NK-92 treated with Interleukin-12 subunit alpha and Interleukin-12 subunit beta, amount 100 ng/mL, for 24 hours (cell line): ENCODE results near the gene TEX53.
A peak's percentile ranks its signal among the peaks of the same experiment; 100 is the strongest.

Experiments used
- DNase-seq: peaks from one replicate; lab custom pipeline; 2025; lab: John Stamatoyannopoulos, UW

The TEX53 gene

GRCh38 chr9:114638404-114638803 lies 19.2 kb downstream of the TEX53 start:
- no peak for DNase-seq

GRCh38 chr9:114634387-114634786 lies 23.2 kb downstream of the TEX53 start:
- DNase-seq, result no peak

- no peak for DNase-seq
Observed at GRCh38 chr9:114633438-114634089, 24.0 kb downstream of the TEX53 start.

- no peak for DNase-seq
Observed at GRCh38 chr9:114631166-114631565, 26.4 kb downstream of the TEX53 start.

GRCh38 chr9:114629563-114630090 lies 28.0 kb downstream of the TEX53 start:
- no peak for DNase-seq

GRCh38 chr9:114627553-114627952 lies 30.1 kb downstream of the TEX53 start:
- no peak for DNase-seq

- no peak for DNase-seq
Observed at GRCh38 chr9:114626415-114627020, 31.1 kb downstream of the TEX53 start.

GRCh38 chr9:114624677-114625076 lies 32.9 kb downstream of the TEX53 start:
- no peak for DNase-seq

GRCh38 chr9:114621975-114622609 lies 35.5 kb downstream of the TEX53 start:
- no peak for DNase-seq

- no peak for DNase-seq
Observed at GRCh38 chr9:114621561-114621960, 36.0 kb downstream of the TEX53 start.

- DNase-seq, result no peak
Observed at GRCh38 chr9:114619191-114619761, 38.3 kb downstream of the TEX53 start.

- DNase-seq, result no peak
Observed at GRCh38 chr9:114616684-114617520, 40.7 kb downstream of the TEX53 start.

- no peak for DNase-seq
Observed at GRCh38 chr9:114614373-114614772, 43.2 kb downstream of the TEX53 start.

- no peak for DNase-seq
Observed at GRCh38 chr9:114613919-114614318, 43.7 kb downstream of the TEX53 start.

GRCh38 chr9:114613087-114613486 lies 44.5 kb downstream of the TEX53 start:
- DNase-seq, result no peak

GRCh38 chr9:114612272-114612923 lies 45.2 kb downstream of the TEX53 start:
- DNase-seq, result no peak

- peak; percentile 54 for DNase-seq
Observed at GRCh38 chr9:114611516-114612271, 45.9 kb downstream of the TEX53 start.

- DNase-seq, result no peak
Observed at GRCh38 chr9:114608525-114608796, 49.1 kb downstream of the TEX53 start.

- DNase-seq, result no peak
Observed at GRCh38 chr9:114607671-114608524, 49.7 kb downstream of the TEX53 start.

GRCh38 chr9:114606597-114607207 lies 50.9 kb downstream of the TEX53 start:
- DNase-seq, result no peak
